Ishikawa (cell line): ENCODE results near the gene DDN.

Experiments used
- CEBPB ChIP-seq: IDR thresholded peaks from 2 replicates; pipeline ENCODE4 v1.6.1; 2012
- CREB1 ChIP-seq: IDR thresholded peaks from 2 replicates; pipeline ENCODE4 v1.6.1; 2012; ENCODE audit warnings: low read depth
- EGR1 ChIP-seq: IDR thresholded peaks from 2 replicates; pipeline ENCODE4 v1.6.1; 2012
- EP300 ChIP-seq: IDR thresholded peaks from 2 replicates; pipeline ENCODE4 v1.6.1; 2012; ENCODE audit warnings: borderline replicate concordance
- NFIC ChIP-seq: IDR thresholded peaks from 2 replicates; pipeline ENCODE4 v1.6.1; 2012
- RAD21 ChIP-seq: IDR thresholded peaks from 2 replicates; pipeline ENCODE4 v1.6.1; 2012; ENCODE audit warnings: low read depth
- TAF1 ChIP-seq: IDR thresholded peaks from 2 replicates; pipeline ENCODE4 v1.6.1; 2012; ENCODE audit warnings: low read depth, mild to moderate bottlenecking
- TEAD4 ChIP-seq: IDR thresholded peaks from 2 replicates; pipeline ENCODE4 v1.6.1; 2012
- YY1 ChIP-seq: IDR thresholded peaks from 2 replicates; pipeline ENCODE4 v1.6.1; 2012; ENCODE audit warnings: low read depth
- ZBTB7A ChIP-seq: IDR thresholded peaks from 2 replicates; pipeline ENCODE4 v1.6.1; 2012; ENCODE audit warnings: low read depth
- TF ChIP-seq, protein P1 (sequence below): IDR thresholded peaks from 2 replicates; pipeline ENCODE4 v1.6.1; 2012; ENCODE audit warnings: low read depth, mild to moderate bottlenecking
- TF ChIP-seq, protein P2 (sequence below): IDR thresholded peaks from 2 replicates; pipeline ENCODE4 v1.6.1; 2012

DNA sequence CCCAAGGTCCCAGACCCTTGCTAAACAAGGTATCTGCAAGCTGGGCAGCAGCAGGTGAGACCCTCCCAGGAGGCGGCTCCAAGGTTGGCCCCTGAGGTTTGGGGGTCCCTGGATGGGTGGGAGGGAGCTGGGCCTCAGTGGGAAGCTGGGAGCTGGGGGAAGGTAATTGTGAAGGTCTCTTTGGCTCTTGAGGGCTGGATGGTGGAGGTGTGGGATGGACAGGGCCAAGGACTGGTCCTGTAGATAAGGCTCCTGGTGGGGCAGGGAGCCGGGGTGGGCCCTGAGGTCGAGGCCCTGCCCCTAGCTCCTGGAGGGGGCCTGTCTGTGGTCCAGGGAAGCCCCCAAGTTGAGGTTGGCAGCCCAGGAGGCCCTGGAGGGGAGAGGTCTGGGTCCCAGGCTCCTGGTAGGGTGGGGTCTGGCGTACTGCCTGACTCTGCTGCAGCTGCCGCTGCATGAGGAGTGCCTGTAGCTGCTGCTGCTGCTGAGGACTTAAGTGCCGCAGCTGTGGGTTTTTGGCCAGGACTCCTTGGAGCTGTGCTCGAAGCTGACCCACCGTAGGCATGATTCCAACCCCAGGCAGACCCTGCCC is 32.5 kb upstream of the DDN start:
- TF ChIP-seq YY1 (no peak), EP300 (no peak), TEAD4 (no peak), CREB1 (no peak), TAF1 (no peak), RAD21 (no peak), NFIC (no peak), CEBPB (no peak), EGR1 (no peak), ZBTB7A (no peak)
- TF ChIP-seq, protein P1, sequence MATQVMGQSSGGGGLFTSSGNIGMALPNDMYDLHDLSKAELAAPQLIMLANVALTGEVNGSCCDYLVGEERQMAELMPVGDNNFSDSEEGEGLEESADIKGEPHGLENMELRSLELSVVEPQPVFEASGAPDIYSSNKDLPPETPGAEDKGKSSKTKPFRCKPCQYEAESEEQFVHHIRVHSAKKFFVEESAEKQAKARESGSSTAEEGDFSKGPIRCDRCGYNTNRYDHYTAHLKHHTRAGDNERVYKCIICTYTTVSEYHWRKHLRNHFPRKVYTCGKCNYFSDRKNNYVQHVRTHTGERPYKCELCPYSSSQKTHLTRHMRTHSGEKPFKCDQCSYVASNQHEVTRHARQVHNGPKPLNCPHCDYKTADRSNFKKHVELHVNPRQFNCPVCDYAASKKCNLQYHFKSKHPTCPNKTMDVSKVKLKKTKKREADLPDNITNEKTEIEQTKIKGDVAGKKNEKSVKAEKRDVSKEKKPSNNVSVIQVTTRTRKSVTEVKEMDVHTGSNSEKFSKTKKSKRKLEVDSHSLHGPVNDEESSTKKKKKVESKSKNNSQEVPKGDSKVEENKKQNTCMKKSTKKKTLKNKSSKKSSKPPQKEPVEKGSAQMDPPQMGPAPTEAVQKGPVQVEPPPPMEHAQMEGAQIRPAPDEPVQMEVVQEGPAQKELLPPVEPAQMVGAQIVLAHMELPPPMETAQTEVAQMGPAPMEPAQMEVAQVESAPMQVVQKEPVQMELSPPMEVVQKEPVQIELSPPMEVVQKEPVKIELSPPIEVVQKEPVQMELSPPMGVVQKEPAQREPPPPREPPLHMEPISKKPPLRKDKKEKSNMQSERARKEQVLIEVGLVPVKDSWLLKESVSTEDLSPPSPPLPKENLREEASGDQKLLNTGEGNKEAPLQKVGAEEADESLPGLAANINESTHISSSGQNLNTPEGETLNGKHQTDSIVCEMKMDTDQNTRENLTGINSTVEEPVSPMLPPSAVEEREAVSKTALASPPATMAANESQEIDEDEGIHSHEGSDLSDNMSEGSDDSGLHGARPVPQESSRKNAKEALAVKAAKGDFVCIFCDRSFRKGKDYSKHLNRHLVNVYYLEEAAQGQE = no peak
- TF ChIP-seq, protein P2, sequence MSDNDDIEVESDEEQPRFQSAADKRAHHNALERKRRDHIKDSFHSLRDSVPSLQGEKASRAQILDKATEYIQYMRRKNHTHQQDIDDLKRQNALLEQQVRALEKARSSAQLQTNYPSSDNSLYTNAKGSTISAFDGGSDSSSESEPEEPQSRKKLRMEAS = no peak
